B cell (primary cell): ENCODE results near the gene HERC2. TPM values are rescaled to one million over a fixed set of nuclear protein-coding genes. Genes with fewer than 3 reads are reported as not detected.

Experiments
- ATAC-seq: fragments of 200-7000 bp; cut with Tn5 transposase; one replicate; pipeline ENCODE4 v1.10.0; 2021; ENCODE audit warnings: low read depth, mild to moderate bottlenecking, moderate number of reproducible peaks, moderate library complexity
- CTCF ChIA-PET: fragments of 350-600 bp; sonication (Branson Sonifier 250); formaldehyde crosslinking; loops from one replicate; lab custom pipeline; 2021; ENCODE audit warnings: antibody characterized with exemption, inconsistent platforms; lab: Charles Lee
- POLR2A ChIA-PET: fragments of 350-600 bp; sonication (Branson Sonifier 250); formaldehyde crosslinking; loops from one replicate; lab custom pipeline; 2021; ENCODE audit warnings: antibody characterized with exemption; lab: Charles Lee
- DNase-seq: peaks from one replicate; pipeline ENCODE4 v3.0.0; 2013
- H2AFZ ChIP-seq: 2 replicates; pipeline ENCODE4 v1.6.1; 2012; ENCODE audit warnings: mild to moderate bottlenecking, low read depth, low read length; ENCODE audit not compliant: insufficient read depth, poor library complexity, severe bottlenecking
- H3K27ac ChIP-seq, 2 donors: 1 replicate in 1 of 2; 2 replicates in 1 of 2; pipeline ENCODE4 v1.5.1; 2012 to 2013; ENCODE audit warnings: low read length in 2 of 2, mild to moderate bottlenecking in 2 of 2, moderate library complexity in 1 of 2
- H3K27me3 ChIP-seq, 4 experiments: fragments of 200-600 bp in 1 of 4; sonication (generic) in 1 of 4; replicated peaks in 1 of 4; 1 replicate in 2 of 4; 2 replicates in 2 of 4; pipeline versions ENCODE4 v1.6.1 to v1.7.0; 2013 to 2016; ENCODE audit warnings: low read length in 3 of 4, mild to moderate bottlenecking in 2 of 4, mixed read lengths in 1 of 4, moderate library complexity in 1 of 4; ENCODE audit not compliant: insufficient read depth in 4 of 4, control insufficient read depth in 3 of 4; ENCODE audit errors: control extremely low read depth in 1 of 4
- H3K36me3 ChIP-seq, 2 experiments: replicated peaks in 1 of 2; 1 replicate in 1 of 2; 2 replicates in 1 of 2; pipeline versions ENCODE4 v1.6.1 to v1.7.1; 2013; ENCODE audit warnings: low read length in 1 of 2; ENCODE audit not compliant: insufficient read depth in 2 of 2, control insufficient read depth in 1 of 2; ENCODE audit errors: control extremely low read depth in 1 of 2, extremely low read depth in 1 of 2
- H3K4me1 ChIP-seq, 2 donors: fragments of 200-600 bp in 1 of 2; sonication (generic) in 1 of 2; 1 replicate in 1 of 2; 2 replicates in 1 of 2; pipeline versions ENCODE4 v1.5.1 to v1.6.1; 2013 to 2017; ENCODE audit warnings: low read length in 2 of 2; ENCODE audit not compliant: control insufficient read depth in 2 of 2, insufficient read depth in 2 of 2
- H3K4me2 ChIP-seq: replicated peaks from 2 replicates; pipeline ENCODE3; 2012; ENCODE audit warnings: mild to moderate bottlenecking, low read depth, low read length; ENCODE audit not compliant: poor library complexity, severe bottlenecking
- H3K4me3 ChIP-seq, 5 experiments: fragments of 200-600 bp in 1 of 5; sonication (generic) in 1 of 5; 1 replicate in 3 of 5; 2 replicates in 2 of 5; pipeline versions ENCODE4 v1.5.1 to v1.7.0; 2011 to 2016; ENCODE audit warnings: low read length in 4 of 5, mild to moderate bottlenecking in 4 of 5, low read depth in 2 of 5, control low read depth in 1 of 5, moderate library complexity in 1 of 5; ENCODE audit not compliant: insufficient read depth in 1 of 5; ENCODE audit errors: control extremely low read depth in 1 of 5, extremely low read depth in 1 of 5
- H3K79me2 ChIP-seq: fragments of 200-600 bp; sonication (generic); one replicate; pipeline ENCODE4 v1.6.0; 2016; ENCODE audit warnings: low read length; ENCODE audit not compliant: control insufficient read depth, insufficient read depth
- H3K9ac ChIP-seq: fragments of 200-600 bp; sonication (generic); 2 replicates; pipeline ENCODE4 v1.6.1; 2017; ENCODE audit warnings: mild to moderate bottlenecking, low read length, moderate library complexity
- H3K9me3 ChIP-seq, 3 donors: one replicate each; pipeline versions ENCODE4 v1.6.1 to v1.7.1; 2013; ENCODE audit warnings: low read length in 2 of 3; ENCODE audit not compliant: control insufficient read depth in 2 of 3, insufficient read depth in 1 of 3; ENCODE audit errors: control extremely low read depth in 1 of 3
- H4K20me1 ChIP-seq: 2 replicates; pipeline ENCODE4 v1.6.0; 2012; ENCODE audit warnings: mild to moderate bottlenecking, low read length; ENCODE audit not compliant: insufficient read depth, control insufficient read depth, poor library complexity, severe bottlenecking
- H3K27ac Mint-ChIP-seq: one replicate; pipeline ENCODE4 v1.8.0; 2021; ENCODE audit warnings: mixed read lengths
- H3K27me3 Mint-ChIP-seq: one replicate; pipeline ENCODE4 v1.8.0; 2021; ENCODE audit warnings: mixed read lengths
- H3K4me1 Mint-ChIP-seq: one replicate; pipeline ENCODE4 v1.8.0; 2021; ENCODE audit warnings: mixed read lengths
- H3K4me3 Mint-ChIP-seq: one replicate; pipeline ENCODE4 v1.8.0; 2021; ENCODE audit warnings: mixed read lengths
- H3K9me3 Mint-ChIP-seq: one replicate; pipeline ENCODE4 v1.8.0; 2022; ENCODE audit warnings: mixed read lengths; ENCODE audit not compliant: insufficient read depth
- CTCF ChIP-seq: fragments of 200-600 bp; IDR thresholded peaks from one replicate; pipeline ENCODE4 v1.8.0; 2022; ENCODE audit warnings: antibody characterized with exemption, mild to moderate bottlenecking
- EZH2 ChIP-seq: IDR thresholded peaks from 2 replicates; pipeline ENCODE4 v1.6.1; 2012; ENCODE audit warnings: borderline replicate concordance, low read depth, mild to moderate bottlenecking, moderate library complexity, low read length; ENCODE audit not compliant: insufficient read depth, poor library complexity, severe bottlenecking
- WGBS: methylation state at CpG from one replicate; pipeline ENCODE4 v1.1.5; 2013; ENCODE audit warnings: missing lambda C conversion rate; ENCODE audit not compliant: insufficient coverage; 5-methylcytosine and 5-hydroxymethylcytosine counted together
- intact Hi-C: fragments of 100-400 bp; cut with micrococcal nuclease; formaldehyde crosslinking; loops from one replicate; pipeline ENCODE4 v1.10.0; 2022
- polyA plus RNA-seq: library from polyadenylated mRNA; depleted of rRNA; stranded (reverse); fragments of >200 nt; gene quantifications from 2 replicates; pipeline ENCODE4 v1.2.3, GENCODE V29; 2012
- total RNA-seq, 2 donors: library from RNA; stranded (reverse); fragments of 120-200 nt in 1 of 2; gene quantifications; 1 replicate in 1 of 2; 2 replicates in 1 of 2; pipeline versions ENCODE4 v1.2.3 to v1.2.4, GENCODE V29; 2013 to 2022

The HERC2 gene
- total and polyA plus RNA-seq, 2 donors (not counting 1 experiment from before 2014, with no cell fraction given) = 31.0 to 52.7 TPM

- CTCF ChIA-PET = interaction anchor here (2.7 kb wide), 1 partner anchor 9 kb away, joined by 13 read pairs; no protein-coding TSS in a partner anchor
- WGBS = 94% methylated on average over 40 of the region's 42 CpGs
- intact Hi-C loops = no loop called here
Observed at GRCh38 chr15:28116521-28117431, 205.2 kb downstream of the HERC2 start.

More at GRCh38 chr15:28116521-28117431, 205.2 kb downstream of the HERC2 start:
- Histone ChIP-seq H3K9ac (no peak overlapping the region), H3K4me2 (no peak overlapping the region), H3K4me3 (no peak overlapping the region), H4K20me1 (no peaks in the 10 kb centered on the region), H3K79me2 (no peaks in the 10 kb centered on the region), H3K27ac (no peak overlapping the region), H3K36me3 (peaks cover 12 to 58% of the 10 kb centered on the region in 2 experiments), H2AFZ (no peak overlapping the region), H3K9me3 (no peaks in the 10 kb centered on the region), H3K27me3 (no peaks in the 10 kb centered on the region), H3K4me1 (no peaks in the 10 kb centered on the region)
- no peaks in the 10 kb centered on the region for H3K4me1 Mint-ChIP-seq
- no peak overlapping the region for H3K27ac Mint-ChIP-seq
- ATAC-seq = no peak
- POLR2A ChIA-PET = no interaction called here
- no peak for DNase-seq
- H3K9me3 Mint-ChIP-seq = no peaks in the 10 kb centered on the region
- no peak overlapping the region for H3K4me3 Mint-ChIP-seq
- TF ChIP-seq CTCF (no peak), EZH2 (no peak)
- no peaks in the 10 kb centered on the region for H3K27me3 Mint-ChIP-seq
